Activated T-cell treated with anti-CD3 and anti-CD28 coated beads for 4 hours (primary cell): ENCODE measurements around the gene PHLDB3.
"Not testable (repeated sequence)": the region's sequence is repeated elsewhere in the genome, so short reads cannot be mapped to it uniquely, and the experiment has no call there.

Source experiments
- DNase-seq: peaks from one replicate; pipeline ENCODE4 v3.0.0-alpha.2; 2020

The PHLDB3 gene

DNA sequence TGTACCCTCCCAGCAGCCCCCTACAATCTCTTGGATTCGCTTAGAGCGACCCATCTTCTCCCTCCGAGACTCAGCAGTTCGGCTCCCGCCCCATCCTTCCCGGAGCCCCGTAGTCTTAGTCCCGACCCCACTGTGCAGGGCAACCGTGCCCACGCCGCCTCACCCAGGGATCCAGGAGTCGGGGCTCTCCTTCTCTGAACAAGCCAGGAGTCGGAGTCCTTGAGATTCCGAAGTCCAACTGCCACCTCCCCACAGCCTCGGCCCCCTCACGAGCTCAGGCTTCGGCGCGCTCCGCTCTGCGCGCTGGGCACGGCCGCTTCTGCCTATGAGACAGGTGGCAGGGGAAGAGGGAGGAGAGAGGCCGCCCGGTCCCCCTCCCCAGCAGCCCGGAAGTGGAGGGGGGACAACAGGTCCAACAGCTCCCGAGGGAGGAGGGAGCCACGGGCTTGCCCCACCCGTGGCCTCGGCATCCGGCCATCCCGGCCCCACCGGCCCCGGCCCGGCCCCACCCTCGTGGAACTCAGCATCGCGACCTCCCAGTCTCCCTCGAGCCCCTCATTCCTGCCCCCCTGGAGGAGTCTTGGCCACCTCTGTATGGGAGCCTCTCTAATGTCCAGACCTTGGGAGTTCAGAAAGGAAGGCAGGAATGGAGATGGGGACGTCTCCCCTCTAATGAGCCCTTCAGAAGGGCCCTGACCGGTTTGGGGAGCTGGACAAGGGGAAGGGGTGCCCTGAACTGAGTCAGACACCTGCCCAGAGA, at the start of gene PHLDB3:
Gene PHLDB3 (minus strand): TSS at position 321 of the 760 bp plus-strand sequence. CDS start 628 bp downstream, outside the sequence.
- peak; percentile 36 for DNase-seq

DNA sequence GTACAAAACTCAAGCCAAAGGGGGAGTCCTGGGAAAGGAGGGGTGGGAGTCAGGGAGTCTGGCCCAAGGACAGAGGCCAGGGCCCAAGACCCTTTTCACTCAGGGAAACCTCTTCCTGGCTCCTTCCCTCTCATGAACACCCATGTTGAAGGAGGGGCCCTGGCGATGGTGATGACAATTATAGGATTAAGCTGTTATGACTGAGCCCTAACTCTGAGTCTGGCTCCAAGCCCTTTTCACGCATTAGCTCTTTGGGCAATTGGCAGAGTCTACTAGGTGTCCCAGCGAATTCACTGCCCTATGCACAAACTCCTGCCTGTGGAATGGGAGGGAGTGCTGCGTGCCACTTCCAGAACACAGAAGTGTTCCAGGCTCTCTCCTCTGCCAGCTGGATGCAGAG, 49.1 kb upstream of the PHLDB3 start:
- no peak for DNase-seq

DNA sequence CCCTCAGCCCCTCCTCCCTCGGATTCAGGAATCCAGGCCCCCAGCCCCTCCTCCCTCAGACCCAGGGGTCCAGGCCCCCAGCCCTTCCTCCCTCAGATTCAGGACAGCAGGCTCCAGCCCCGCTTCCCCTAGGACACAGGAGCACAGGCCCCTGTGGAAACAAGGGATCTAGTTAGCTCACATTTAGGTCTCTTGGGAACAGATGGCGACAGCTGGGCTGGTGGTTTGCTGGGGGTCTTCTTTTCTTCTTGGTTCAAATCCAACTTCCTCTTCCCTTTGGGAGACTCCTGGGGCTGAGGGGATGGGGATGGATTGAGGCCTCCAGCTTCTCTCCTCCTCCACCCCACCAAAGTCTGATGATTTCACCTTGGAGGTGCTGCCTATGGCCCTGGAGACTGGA, 48.1 kb upstream of the PHLDB3 start:
- DNase-seq, result no peak

DNA sequence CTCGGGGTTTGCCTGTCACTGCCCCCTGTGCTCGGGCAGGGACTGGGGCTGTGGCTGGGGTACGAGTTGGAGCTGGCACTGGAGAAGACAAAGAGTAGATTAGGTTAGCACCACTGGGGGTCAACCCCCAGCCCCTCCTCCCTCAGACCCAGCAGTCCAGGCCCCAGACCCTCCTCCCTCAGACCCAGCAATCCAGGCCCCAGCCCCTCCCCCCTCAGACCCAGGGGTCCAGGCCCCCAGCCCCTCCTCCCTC, 47.6 kb upstream of the PHLDB3 start:
- no peak for DNase-seq

GRCh38 chr19:43551399-43552197, 47.1 kb upstream of the PHLDB3 start:
- DNase-seq, result no peak

DNA sequence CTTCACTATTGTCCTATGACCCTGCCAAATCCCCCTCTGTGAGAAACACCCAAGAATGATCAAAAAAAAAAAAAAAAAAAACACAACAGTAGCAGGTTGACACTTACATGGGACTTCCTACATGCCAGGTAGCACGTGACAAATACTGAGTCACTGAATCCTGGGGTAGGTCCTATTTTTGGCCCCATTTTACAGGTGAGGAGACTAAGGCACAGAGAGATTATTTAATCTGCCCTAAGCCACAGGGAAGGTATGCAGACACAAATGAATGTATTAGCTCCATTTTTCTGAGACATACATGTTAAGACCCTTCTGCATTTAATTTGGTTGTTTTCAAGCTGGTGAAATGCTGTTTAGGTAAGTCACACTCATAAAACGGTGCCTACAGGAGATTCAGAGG, 44.2 kb upstream of the PHLDB3 start:
- no peak for DNase-seq

- not testable (repeated sequence) for DNase-seq
These were observed 43.4 kb upstream of the PHLDB3 start for GRCh38 chr19:43547926-43548325.

DNA sequence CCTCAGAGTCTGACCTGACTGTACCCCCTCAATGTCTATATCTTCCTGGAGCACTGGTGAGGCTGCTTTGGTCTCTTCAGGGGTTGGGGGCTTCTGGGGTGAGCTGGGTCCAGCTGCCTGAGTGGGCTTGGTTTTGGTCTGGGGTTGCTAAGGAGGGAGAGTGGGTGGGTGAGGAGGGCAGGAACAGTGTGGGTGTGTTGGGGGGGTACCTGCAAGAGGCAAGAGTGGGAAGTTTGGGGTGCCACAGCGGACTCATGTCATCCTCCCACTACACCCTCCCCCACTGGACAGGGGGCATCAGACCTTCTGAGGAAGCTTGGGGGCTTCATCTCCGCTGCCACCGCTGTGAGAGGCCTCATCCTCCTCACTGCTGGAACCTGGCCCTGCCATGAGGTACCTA, 42.0 kb upstream of the PHLDB3 start:
- DNase-seq, result no peak

DNA sequence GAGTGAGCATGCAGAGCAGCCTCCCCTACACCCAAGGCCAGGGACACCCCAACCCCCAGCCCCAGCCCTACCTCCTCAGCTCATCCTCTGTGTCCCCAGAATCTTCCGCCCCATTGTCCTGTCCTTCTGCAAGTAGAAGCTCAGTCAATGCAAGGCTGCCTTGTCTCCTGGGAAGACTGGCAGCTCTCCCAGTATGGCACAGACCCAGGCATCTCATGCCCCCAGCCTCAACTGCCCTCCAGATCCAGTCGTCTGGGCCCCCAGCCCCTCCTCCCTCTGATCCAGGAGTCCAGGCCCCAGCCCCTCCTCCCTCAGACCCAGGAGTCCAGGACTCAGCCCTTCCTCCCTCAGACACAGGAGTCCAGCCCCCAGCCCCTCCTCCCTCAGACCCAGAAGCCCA, 41.4 kb upstream of the PHLDB3 start:
- DNase-seq, result no peak

GRCh38 chr19:43545276-43545675, 40.7 kb upstream of the PHLDB3 start:
- DNase-seq, result no peak

GRCh38 chr19:43544077-43544476, 39.5 kb upstream of the PHLDB3 start:
- DNase-seq, result no peak

DNA sequence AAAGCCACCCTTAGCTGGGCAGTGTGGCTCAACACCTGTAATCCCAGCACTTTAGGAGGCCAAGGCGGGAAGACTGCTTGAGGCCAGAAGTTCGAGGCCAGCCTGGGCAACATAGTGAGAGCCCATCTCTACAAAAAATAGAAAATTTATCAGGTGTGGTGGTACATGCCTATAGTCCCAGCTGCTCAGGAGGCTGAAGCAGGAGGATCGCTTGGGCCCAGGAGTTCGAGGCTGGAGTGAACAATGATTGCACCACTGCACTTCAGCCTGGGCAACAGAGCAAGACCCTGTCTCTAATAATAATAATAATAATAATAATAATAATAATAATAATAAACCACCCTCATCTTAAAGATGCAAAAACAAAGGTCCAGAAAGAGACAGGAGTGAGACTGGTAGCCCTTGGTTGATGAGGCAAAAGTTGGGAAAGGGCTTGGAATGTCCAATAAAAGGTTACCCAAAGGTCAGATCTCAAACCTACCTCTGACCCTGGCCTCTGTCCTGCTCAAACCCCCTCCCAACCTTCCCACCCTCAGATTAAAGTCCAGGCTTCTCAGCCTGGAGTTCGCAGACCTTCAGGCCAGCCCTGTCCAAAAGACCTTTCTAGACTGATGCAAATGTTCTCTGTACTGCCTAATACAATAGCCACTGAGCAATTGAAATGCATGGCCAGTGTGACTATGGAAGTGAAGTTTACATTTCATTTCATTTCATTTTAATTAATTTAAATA, 37.5 kb upstream of the PHLDB3 start:
- no peak for DNase-seq

- DNase-seq, result no peak
These were observed 35.8 kb upstream of the PHLDB3 start for GRCh38 chr19:43540381-43540780.

DNA sequence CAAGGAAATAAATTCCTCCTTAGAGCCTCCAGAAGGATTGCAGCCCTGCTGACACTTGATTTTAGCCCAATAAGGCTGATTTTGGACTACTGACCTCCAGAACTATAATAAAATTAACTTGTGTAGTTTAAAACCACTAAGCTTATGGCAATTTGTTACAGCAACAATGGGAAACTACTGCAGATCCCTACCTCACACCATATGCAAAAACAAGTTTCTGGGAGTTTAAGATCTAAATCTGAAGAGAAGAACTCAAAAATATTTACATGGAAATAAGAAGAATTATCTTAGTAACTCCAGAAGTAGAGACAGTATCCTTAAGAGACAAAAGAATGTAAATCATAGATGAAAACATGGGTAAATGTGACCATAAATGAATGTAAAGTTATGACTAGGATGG, 34.4 kb upstream of the PHLDB3 start:
- DNase-seq, result no peak

DNA sequence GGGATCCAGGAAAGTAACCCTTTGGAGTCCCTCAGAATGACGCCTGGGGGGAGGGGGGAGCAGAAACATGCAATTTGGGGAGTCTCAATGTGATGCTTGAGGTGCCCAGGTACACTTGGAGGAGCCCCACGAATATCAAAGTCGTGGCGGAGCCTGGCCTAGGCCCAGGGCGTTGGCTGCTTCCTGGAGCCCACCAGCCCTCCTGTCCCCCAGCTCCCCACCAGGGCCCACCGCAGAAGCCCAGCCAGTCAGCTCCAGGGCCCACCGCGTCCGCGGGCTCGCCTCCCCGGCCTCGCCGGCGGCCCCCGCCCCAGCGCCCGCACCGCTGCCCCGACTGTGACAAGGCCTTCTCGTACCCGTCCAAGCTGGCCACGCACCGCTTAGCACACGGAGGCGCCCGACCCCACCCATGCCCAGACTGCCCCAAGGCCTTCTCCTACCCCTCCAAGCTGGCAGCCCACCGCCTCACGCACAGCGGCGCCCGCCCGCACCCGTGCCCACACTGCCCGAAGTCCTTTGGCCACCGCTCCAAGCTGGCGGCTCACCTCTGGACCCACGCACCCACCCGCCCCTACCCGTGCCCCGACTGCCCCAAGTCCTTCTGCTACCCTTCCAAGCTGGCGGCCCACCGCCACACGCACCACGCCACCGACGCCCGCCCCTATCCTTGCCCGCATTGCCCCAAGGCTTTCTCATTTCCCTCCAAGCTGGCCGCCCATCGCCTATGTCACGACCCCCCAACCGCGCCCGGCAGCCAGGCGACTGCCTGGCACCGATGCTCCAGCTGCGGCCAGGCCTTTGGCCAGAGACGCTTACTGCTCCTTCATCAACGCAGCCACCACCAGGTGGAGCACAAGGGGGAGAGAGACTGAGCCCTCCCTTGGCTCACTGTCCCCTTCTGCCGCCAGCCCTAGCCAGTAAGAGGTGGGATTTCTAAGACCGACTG, 30.5 kb upstream of the PHLDB3 start:
- DNase-seq, result no peak

DNA sequence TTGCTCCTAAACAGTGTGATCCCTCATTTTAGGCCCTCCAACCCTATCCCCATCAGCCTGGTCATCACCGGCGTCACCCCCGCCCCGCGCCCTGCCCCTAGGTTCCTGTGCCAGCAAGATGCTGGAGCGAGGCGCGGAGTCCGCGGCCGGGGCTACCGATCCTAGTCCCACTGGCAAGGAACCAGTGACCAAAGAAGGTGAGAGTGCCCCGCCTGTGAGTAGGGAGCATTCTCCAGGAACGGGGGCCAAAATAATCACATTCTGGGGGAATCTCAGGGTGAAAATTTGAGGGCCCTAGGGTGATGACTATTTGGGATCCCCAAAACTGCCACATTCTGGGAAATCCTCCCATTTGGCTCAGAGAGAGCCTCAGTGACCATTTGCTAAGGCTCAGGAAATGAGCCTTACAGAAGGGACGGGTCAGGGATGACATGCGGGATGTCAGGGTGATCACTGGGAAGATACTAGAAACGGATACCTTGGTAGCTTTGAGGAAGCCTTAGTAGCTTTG, 29.8 kb upstream of the PHLDB3 start:
- DNase-seq, result no peak

- peak; percentile 91 for DNase-seq
These were observed 29.2 kb upstream of the PHLDB3 start for GRCh38 chr19:43533546-43534304.

DNA sequence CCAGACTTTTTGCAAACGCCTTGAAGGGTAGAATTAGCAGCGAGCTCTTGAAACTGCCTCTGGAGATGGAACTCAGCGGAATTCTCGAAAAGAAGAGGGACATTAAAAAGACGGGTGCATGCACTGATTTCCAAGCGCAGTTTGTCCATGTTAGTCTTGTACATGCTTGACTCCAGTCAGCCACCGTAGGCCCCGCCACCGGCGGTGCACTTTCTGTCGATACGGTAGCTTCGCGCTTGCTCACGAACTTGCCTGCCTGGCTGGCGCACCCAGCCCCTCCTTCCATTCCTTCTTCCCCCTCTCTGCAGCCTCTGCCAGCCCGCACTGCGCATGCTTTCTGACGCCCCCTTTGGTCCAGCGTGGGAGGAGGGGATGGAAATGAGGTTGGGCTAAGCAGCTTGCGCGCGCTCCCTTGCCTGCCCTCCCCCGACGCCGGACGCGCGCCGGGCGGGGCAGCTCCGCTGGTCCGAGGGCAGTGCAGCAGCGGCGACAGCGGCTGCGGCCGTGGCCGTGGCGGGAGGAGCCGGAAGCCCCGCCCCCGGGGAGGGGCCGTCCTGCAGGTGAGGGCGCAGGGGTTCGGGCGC, 28.5 kb upstream of the PHLDB3 start, which contains the start of gene ZNF575:
Gene ZNF575 (plus strand): TSS at position 227 of the 584 bp plus-strand sequence. CDS start 1,235 bp downstream, outside the sequence.
- DNase-seq, result peak; percentile 80

- DNase-seq, result no peak
These were observed 28.0 kb upstream of the PHLDB3 start for GRCh38 chr19:43532571-43532961.

DNA sequence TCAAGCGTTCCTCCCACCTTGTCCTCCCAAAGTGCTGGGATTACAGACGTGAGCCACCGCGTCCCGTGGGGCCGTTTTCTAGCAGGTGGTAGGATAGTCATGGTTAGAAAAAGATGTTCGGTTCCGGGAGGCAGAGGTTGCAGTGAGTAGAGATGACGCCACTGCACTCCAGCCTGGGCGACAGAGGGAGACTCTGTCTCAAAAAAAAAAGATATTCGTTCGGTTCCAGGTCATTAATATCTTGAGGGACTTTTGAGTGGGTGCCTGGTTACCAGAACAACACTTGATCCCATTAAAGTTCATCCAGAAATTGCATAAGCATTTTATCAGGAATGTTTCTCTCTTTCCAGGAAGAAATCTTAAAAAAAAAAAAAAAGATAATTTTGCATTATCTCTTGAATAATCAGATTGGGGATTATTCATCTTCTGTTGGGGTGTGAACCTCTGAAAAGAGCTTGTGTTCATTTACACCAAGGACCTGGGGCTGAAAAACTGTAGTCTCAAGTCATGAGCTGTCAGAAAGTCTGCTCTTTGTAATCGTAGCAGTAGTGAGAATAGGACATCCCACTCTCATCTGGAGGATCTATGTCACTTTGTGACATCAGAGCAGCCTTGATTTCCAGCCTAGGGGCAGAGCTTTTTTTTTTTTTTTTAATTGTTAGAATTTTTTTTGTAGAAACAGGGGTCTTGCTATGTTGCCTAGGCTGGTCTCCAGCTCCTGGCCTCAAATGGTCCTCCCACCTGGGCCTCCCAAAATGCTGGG, 23.5 kb upstream of the PHLDB3 start:
- DNase-seq, result no peak
